Activated naive CD8-positive, alpha-beta T cell treated with anti-CD3 and anti-CD28 coated beads for 36 hours (primary cell): ENCODE results near the gene RBM19. TPM values are rescaled to one million over a fixed set of nuclear protein-coding genes. Genes with fewer than 3 reads are reported as not detected.

Experiments used
- DNase-seq: peaks from one replicate; pipeline ENCODE4 v3.0.0; 2021
- H3K27ac Mint-ChIP-seq: one replicate; pipeline ENCODE4 v1.8.0; 2022; ENCODE audit warnings: mild to moderate bottlenecking, moderate library complexity, mixed read lengths
- H3K27me3 Mint-ChIP-seq: one replicate; pipeline ENCODE4 v1.8.0; 2022; ENCODE audit warnings: mild to moderate bottlenecking, mixed read lengths
- H3K36me3 Mint-ChIP-seq: one replicate; pipeline ENCODE4 v1.8.0; 2021; ENCODE audit warnings: mild to moderate bottlenecking, mixed read lengths
- H3K4me1 Mint-ChIP-seq: one replicate; pipeline ENCODE4 v1.8.0; 2021; ENCODE audit warnings: mixed read lengths
- H3K4me3 Mint-ChIP-seq: one replicate; pipeline ENCODE4 v1.8.0; 2022; ENCODE audit warnings: mild to moderate bottlenecking, moderate library complexity, mixed read lengths
- H3K9me3 Mint-ChIP-seq: one replicate; pipeline ENCODE4 v1.8.0; 2022; ENCODE audit warnings: mixed read lengths
- total RNA-seq, 2 experiments: library from RNA; stranded (reverse); gene quantifications; one replicate each; pipeline ENCODE4 v1.2.3, GENCODE V29; 2021

RBM19 gene
- total RNA-seq, 2 experiments from 2014 or later, result 86.9 to 89.8 TPM

GRCh38 chr12:113949321-113950305 is 16.5 kb downstream of the RBM19 start:
- Mint-ChIP-seq H3K4me3 (no peak overlapping the region), H3K4me1 (no peaks in the 10 kb centered on the region), H3K36me3 (peaks cover 16% of the 10 kb centered on the region)

GRCh38 chr12:113948151-113948914 is 17.8 kb downstream of the RBM19 start:
- DNase-seq, result no peak
- H3K9me3 Mint-ChIP-seq, result no peaks in the 10 kb centered on the region
- no peak overlapping the region for H3K27ac Mint-ChIP-seq
- no peak overlapping the region for H3K4me3 Mint-ChIP-seq
- peaks cover 20% of the 10 kb centered on the region for H3K36me3 Mint-ChIP-seq
- no peaks in the 10 kb centered on the region for H3K27me3 Mint-ChIP-seq
- no peaks in the 10 kb centered on the region for H3K4me1 Mint-ChIP-seq

More at GRCh38 chr12:113949321-113950305, 16.5 kb downstream of the RBM19 start:
- DNase-seq, result no peak
- H3K9me3 Mint-ChIP-seq, result no peaks in the 10 kb centered on the region
- no peaks in the 10 kb centered on the region for H3K27me3 Mint-ChIP-seq
- no peak overlapping the region for H3K27ac Mint-ChIP-seq

- Mint-ChIP-seq H3K36me3 (peaks cover 25% of the 10 kb centered on the region), H3K4me3 (no peak overlapping the region), H3K9me3 (no peaks in the 10 kb centered on the region), H3K4me1 (no peaks in the 10 kb centered on the region), H3K27me3 (no peaks in the 10 kb centered on the region), H3K27ac (no peak overlapping the region)
- DNase-seq, result no peak
These were observed 19.9 kb downstream of the RBM19 start for GRCh38 chr12:113946175-113946574.

- Mint-ChIP-seq H3K4me3 (no peak overlapping the region), H3K9me3 (no peaks in the 10 kb centered on the region), H3K4me1 (no peaks in the 10 kb centered on the region), H3K27me3 (no peaks in the 10 kb centered on the region), H3K36me3 (peaks cover 27% of the 10 kb centered on the region), H3K27ac (no peak overlapping the region)
- no peak for DNase-seq
These were observed 20.7 kb downstream of the RBM19 start for GRCh38 chr12:113945174-113946173.

GRCh38 chr12:113942209-113942608 is 23.9 kb downstream of the RBM19 start:
- Mint-ChIP-seq H3K4me1 (no peaks in the 10 kb centered on the region), H3K4me3 (no peak overlapping the region), H3K27ac (no peak overlapping the region), H3K27me3 (no peaks in the 10 kb centered on the region), H3K9me3 (no peaks in the 10 kb centered on the region), H3K36me3 (peaks cover 24% of the 10 kb centered on the region)
- no peak for DNase-seq

GRCh38 chr12:113941208-113941486 is 25.0 kb downstream of the RBM19 start:
- no peak overlapping the region for H3K27ac Mint-ChIP-seq
- H3K9me3 Mint-ChIP-seq, result no peaks in the 10 kb centered on the region

GRCh38 chr12:113940357-113941207 is 25.5 kb downstream of the RBM19 start:
- H3K9me3 Mint-ChIP-seq, result no peaks in the 10 kb centered on the region
- no peak overlapping the region for H3K4me3 Mint-ChIP-seq
- H3K27me3 Mint-ChIP-seq, result no peaks in the 10 kb centered on the region
- no peak overlapping the region for H3K27ac Mint-ChIP-seq
- H3K4me1 Mint-ChIP-seq, result no peaks in the 10 kb centered on the region
- no peak for DNase-seq
- H3K36me3 Mint-ChIP-seq, result peaks cover 27% of the 10 kb centered on the region

More at GRCh38 chr12:113941208-113941486, 25.0 kb downstream of the RBM19 start:
- no peak overlapping the region for H3K4me3 Mint-ChIP-seq
- H3K4me1 Mint-ChIP-seq, result no peaks in the 10 kb centered on the region
- H3K27me3 Mint-ChIP-seq, result no peaks in the 10 kb centered on the region
- DNase-seq, result no peak
- peaks cover 26% of the 10 kb centered on the region for H3K36me3 Mint-ChIP-seq

- Mint-ChIP-seq H3K27me3 (no peaks in the 10 kb centered on the region), H3K4me3 (no peak overlapping the region), H3K36me3 (peaks cover 30% of the 10 kb centered on the region), H3K9me3 (no peaks in the 10 kb centered on the region), H3K27ac (no peak overlapping the region), H3K4me1 (no peaks in the 10 kb centered on the region)
- no peak for DNase-seq
These were observed 26.3 kb downstream of the RBM19 start for GRCh38 chr12:113939867-113940266.

GRCh38 chr12:113938471-113938870 is 27.7 kb downstream of the RBM19 start:
- Mint-ChIP-seq H3K27me3 (no peaks in the 10 kb centered on the region), H3K4me1 (no peaks in the 10 kb centered on the region), H3K36me3 (peaks cover 29% of the 10 kb centered on the region), H3K4me3 (no peak overlapping the region), H3K27ac (no peak overlapping the region), H3K9me3 (no peaks in the 10 kb centered on the region)
- no peak for DNase-seq

- H3K36me3 Mint-ChIP-seq, result peaks cover 25% of the 10 kb centered on the region
These were observed 29.7 kb downstream of the RBM19 start for GRCh38 chr12:113936460-113936859.

GRCh38 chr12:113935459-113935858 is 30.7 kb downstream of the RBM19 start:
- Mint-ChIP-seq H3K36me3 (peaks cover 24% of the 10 kb centered on the region), H3K4me3 (no peak overlapping the region), H3K9me3 (no peaks in the 10 kb centered on the region), H3K27ac (no peak overlapping the region), H3K27me3 (no peaks in the 10 kb centered on the region), H3K4me1 (peaks cover 6% of the 10 kb centered on the region)
- DNase-seq, result no peak

More at GRCh38 chr12:113936460-113936859, 29.7 kb downstream of the RBM19 start:
- Mint-ChIP-seq H3K4me3 (no peak overlapping the region), H3K4me1 (peaks cover 1% of the 10 kb centered on the region), H3K27ac (no peak overlapping the region), H3K27me3 (no peaks in the 10 kb centered on the region), H3K9me3 (no peaks in the 10 kb centered on the region)
- no peak for DNase-seq

GRCh38 chr12:113934946-113935345 is 31.2 kb downstream of the RBM19 start:
- Mint-ChIP-seq H3K36me3 (peaks cover 27% of the 10 kb centered on the region), H3K27ac (no peak overlapping the region), H3K9me3 (no peaks in the 10 kb centered on the region), H3K4me3 (no peak overlapping the region), H3K4me1 (peaks cover 11% of the 10 kb centered on the region), H3K27me3 (no peaks in the 10 kb centered on the region)
- no peak for DNase-seq

GRCh38 chr12:113934060-113934814 is 31.9 kb downstream of the RBM19 start:
- no peak overlapping the region for H3K4me3 Mint-ChIP-seq
- H3K4me1 Mint-ChIP-seq, result peaks cover 18% of the 10 kb centered on the region

More at GRCh38 chr12:113934060-113934814, 31.9 kb downstream of the RBM19 start:
- Mint-ChIP-seq H3K27ac (no peak overlapping the region), H3K9me3 (no peaks in the 10 kb centered on the region), H3K36me3 (peaks cover 26% of the 10 kb centered on the region), H3K27me3 (no peaks in the 10 kb centered on the region)
- no peak for DNase-seq
